ENCODE measurements around the gene TMEM139.

DNA sequence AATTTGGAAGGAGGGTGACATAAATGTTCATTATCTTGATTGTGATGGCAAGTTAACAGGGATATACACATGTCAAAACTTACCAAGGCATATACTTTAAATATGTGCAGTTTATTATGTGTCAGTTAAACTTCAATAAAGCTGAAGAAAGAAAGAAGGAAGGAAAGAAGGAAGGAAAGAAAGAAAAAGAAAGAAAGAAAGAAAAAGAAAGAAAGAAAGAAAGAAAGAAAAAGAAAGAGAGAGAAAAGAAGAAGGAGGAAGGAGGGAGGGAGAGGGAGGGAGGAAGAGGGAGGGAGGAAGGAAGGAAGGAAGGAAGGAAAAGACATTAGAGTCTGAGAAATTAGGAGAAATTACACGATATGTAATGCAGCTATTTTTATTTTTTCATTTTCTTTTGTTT, 37.4 kb upstream of the TMEM139 start:
- TF ChIP-seq, protein P1, sequence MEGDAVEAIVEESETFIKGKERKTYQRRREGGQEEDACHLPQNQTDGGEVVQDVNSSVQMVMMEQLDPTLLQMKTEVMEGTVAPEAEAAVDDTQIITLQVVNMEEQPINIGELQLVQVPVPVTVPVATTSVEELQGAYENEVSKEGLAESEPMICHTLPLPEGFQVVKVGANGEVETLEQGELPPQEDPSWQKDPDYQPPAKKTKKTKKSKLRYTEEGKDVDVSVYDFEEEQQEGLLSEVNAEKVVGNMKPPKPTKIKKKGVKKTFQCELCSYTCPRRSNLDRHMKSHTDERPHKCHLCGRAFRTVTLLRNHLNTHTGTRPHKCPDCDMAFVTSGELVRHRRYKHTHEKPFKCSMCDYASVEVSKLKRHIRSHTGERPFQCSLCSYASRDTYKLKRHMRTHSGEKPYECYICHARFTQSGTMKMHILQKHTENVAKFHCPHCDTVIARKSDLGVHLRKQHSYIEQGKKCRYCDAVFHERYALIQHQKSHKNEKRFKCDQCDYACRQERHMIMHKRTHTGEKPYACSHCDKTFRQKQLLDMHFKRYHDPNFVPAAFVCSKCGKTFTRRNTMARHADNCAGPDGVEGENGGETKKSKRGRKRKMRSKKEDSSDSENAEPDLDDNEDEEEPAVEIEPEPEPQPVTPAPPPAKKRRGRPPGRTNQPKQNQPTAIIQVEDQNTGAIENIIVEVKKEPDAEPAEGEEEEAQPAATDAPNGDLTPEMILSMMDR (IDR thresholded peaks at IDR 0.05; ENCODE audit: low read depth, low read length): no peak
- TF ChIP-seq EZH2phosphoT487 (IDR thresholded peaks at IDR 0.05; ENCODE audit: low read depth): no peak

Data from OCI-LY3 (cell line).